ENCODE measurements around the gene MAX. TPM values are rescaled to one million over a fixed set of nuclear protein-coding genes. Genes with fewer than 3 reads are reported as not detected.

The MAX gene
- total and polyA plus RNA-seq, 9 of the 15 experiments (the other 6 are each of a cell fraction or from before 2014, with no cell fraction given): 15.4 to 96.5 (median 51.6) TPM

- no peak for ATAC-seq
- intact Hi-C loops (cut with micrococcal nuclease): no loop called here
- Histone ChIP-seq H4K20me1 (replicated peaks; ENCODE audit: control insufficient read depth, insufficient read depth, low read length) (no peaks in the 10 kb centered on the region), H3K4me3 (no peak overlapping the region), H3K27ac (ENCODE audit: extremely low read depth, low read depth, low read length) (no peak overlapping the region), H3K36me3 (ENCODE audit: control insufficient read depth, insufficient read depth, low read length) (peaks cover 52% of the 10 kb centered on the region; the same call in 2 of the 3 replicates), H2AFZ (ENCODE audit: low read depth, low read length) (no peak overlapping the region), H3K4me2 (ENCODE audit: insufficient read depth, low read length) (no peak overlapping the region), H3K9me3 (replicated peaks; ENCODE audit: control insufficient read depth, insufficient read depth, low read depth, low read length) (no peaks in the 10 kb centered on the region), H3K27me3 (ENCODE audit: control insufficient read depth in 2 of 2, insufficient read depth in 2 of 2, low read length in 2 of 2) (no peaks in the 10 kb centered on the region), H3K79me2 (ENCODE audit: control insufficient read depth, insufficient read depth, low read length) (no peaks in the 10 kb centered on the region), H3K4me1 (replicated peaks in 1 of 2; ENCODE audit: control insufficient read depth in 2 of 2, insufficient read depth in 2 of 2, low read length in 2 of 2) (peaks cover 0 to 3% of the 10 kb centered on the region in 2 experiments; a peak in 2 of 5 replicates), H3K9me1 (ENCODE audit: control insufficient read depth, insufficient read depth, low read length) (no peaks in the 10 kb centered on the region), H3K9ac (ENCODE audit: insufficient read depth in 1 of 2, low read depth in 2 of 2, low read length in 2 of 2) (no peak overlapping the region)
- CTCF ChIA-PET (ENCODE audit: low intra/inter-chr PET ratio): no interaction called here
- WGBS (ENCODE audit: insufficient coverage, low coverage, missing lambda C conversion rate): 90% methylated on average over 15 of the region's 16 CpGs
- POLR2A ChIA-PET: interaction anchor here (1.2 kb wide), 1 partner anchor 10 kb away, joined by 4 read pairs; no protein-coding TSS in a partner anchor
- BruUV-seq (replicated peaks): no TSS peak
- DNase-seq (ENCODE audit: extremely low read depth in 1 of 4, low spot score in 3 of 4): no peak
- no peak for TF ChIP-seq EWSR1 (IDR thresholded peaks at IDR 0.05; ENCODE audit: borderline replicate concordance, low read depth, partially characterized antibody)
- TF ChIP-seq IFI16 (CRISPR knock-in tag; IDR thresholded peaks at IDR 0.05): no peak
- TF ChIP-seq HIVEP1 (CRISPR knock-in tag; IDR thresholded peaks at IDR 0.05): no peak
- TF ChIP-seq PYGO2 (tag; IDR thresholded peaks at IDR 0.05): no peak
- TF ChIP-seq JUNB (CRISPR knock-in tag; conservative IDR thresholded peaks at IDR 0.05): no peak
- no peak for TF ChIP-seq JUND (IDR thresholded peaks at IDR 0.05; ENCODE audit: borderline replicate concordance, low read depth, low read length)
- TF ChIP-seq JUND (tag; IDR thresholded peaks at IDR 0.05; ENCODE audit: borderline replicate concordance, low read depth, low read length): no peak
- no peak for TF ChIP-seq ZNF324 (CRISPR knock-in tag; IDR thresholded peaks at IDR 0.05)
- no peak for TF ChIP-seq NR4A1 (CRISPR knock-in tag; IDR thresholded peaks at IDR 0.05)
- TF ChIP-seq NR4A1 (tag; IDR thresholded peaks at IDR 0.05): no peak
- no peak for TF ChIP-seq RCOR1 (IDR thresholded peaks at IDR 0.05; ENCODE audit: borderline replicate concordance in 1 of 2, low read depth in 2 of 2, low read length in 2 of 2)
- no peak for TF ChIP-seq ARID2 (IDR thresholded peaks at IDR 0.05)
- TF ChIP-seq ZNF146 (CRISPR knock-in tag; IDR thresholded peaks at IDR 0.05; ENCODE audit: unreplicated experiment): no peak
- no peak for TF ChIP-seq LCOR (CRISPR knock-in tag; IDR thresholded peaks at IDR 0.05)
- TF ChIP-seq PHB2 (IDR thresholded peaks at IDR 0.05; ENCODE audit: low read depth): no peak
- no peak for TF ChIP-seq NELFE (IDR thresholded peaks at IDR 0.05; ENCODE audit: insufficient read depth, insufficient read length)
- no peak for TF ChIP-seq NR2C2 (CRISPR knock-in tag; IDR thresholded peaks at IDR 0.05)
- TF ChIP-seq NR2C2 (tag; IDR thresholded peaks at IDR 0.05): no peak
- in situ Hi-C loops (cut with MboI): no loop called here
- no peak for FAIRE-seq
Measured at GRCh38 chr14:65062096-65063075, 39.9 kb downstream of the MAX start.

Measured in K562 (cell line).